Mucosa of rectum (tissue), 2 donors: ENCODE results near the gene PCCA.

Experiments used
- H3K27ac ChIP-seq, 2 donors: one replicate each; pipeline ENCODE4 v1.7.0; 2013; ENCODE audit warnings: inconsistent platforms in 2 of 2, low read depth in 2 of 2, low read length in 2 of 2
- H3K27me3 ChIP-seq, 2 donors: one replicate each; pipeline ENCODE4 v1.7.0; 2013; ENCODE audit warnings: low read length in 2 of 2; ENCODE audit not compliant: control insufficient read depth in 2 of 2, insufficient read depth in 2 of 2
- H3K36me3 ChIP-seq, 2 donors: one replicate each; pipeline ENCODE4 v1.7.0; 2013; ENCODE audit warnings: low read length in 2 of 2; ENCODE audit not compliant: control insufficient read depth in 2 of 2, insufficient read depth in 2 of 2
- H3K4me1 ChIP-seq, 2 donors: one replicate each; pipeline ENCODE4 v1.7.0; 2013; ENCODE audit warnings: low read length in 2 of 2, mild to moderate bottlenecking in 1 of 2; ENCODE audit not compliant: control insufficient read depth in 2 of 2, insufficient read depth in 2 of 2
- H3K4me3 ChIP-seq, 2 donors: one replicate each; pipeline ENCODE4 v1.7.0; 2013; ENCODE audit warnings: low read length in 2 of 2
- H3K9ac ChIP-seq, 2 donors: one replicate each; pipeline ENCODE4 v1.7.0; 2013; ENCODE audit warnings: low read length in 2 of 2, low read depth in 1 of 2, mild to moderate bottlenecking in 1 of 2
- H3K9me3 ChIP-seq, 2 donors: one replicate each; pipeline ENCODE4 v1.7.0; 2013; ENCODE audit warnings: low read length in 2 of 2; ENCODE audit not compliant: control insufficient read depth in 2 of 2
- donor health status: healthy.
- donor health status: Normal muscosa, but diverticular disease.

The PCCA gene

GRCh38 chr13:100438059-100438788 is 349.3 kb downstream of the PCCA start:
- H3K9ac ChIP-seq: no peak overlapping the region
- H3K36me3 ChIP-seq: peaks cover 0 to 3% of the 10 kb centered on the region in 2 donors
- H3K4me3 ChIP-seq: no peak overlapping the region
- H3K27ac ChIP-seq: no peak overlapping the region
- H3K4me1 ChIP-seq: peaks cover 3 to 14% of the 10 kb centered on the region in 2 donors
- H3K27me3 ChIP-seq: no peaks in the 10 kb centered on the region
- no peaks in the 10 kb centered on the region for H3K9me3 ChIP-seq

DNA sequence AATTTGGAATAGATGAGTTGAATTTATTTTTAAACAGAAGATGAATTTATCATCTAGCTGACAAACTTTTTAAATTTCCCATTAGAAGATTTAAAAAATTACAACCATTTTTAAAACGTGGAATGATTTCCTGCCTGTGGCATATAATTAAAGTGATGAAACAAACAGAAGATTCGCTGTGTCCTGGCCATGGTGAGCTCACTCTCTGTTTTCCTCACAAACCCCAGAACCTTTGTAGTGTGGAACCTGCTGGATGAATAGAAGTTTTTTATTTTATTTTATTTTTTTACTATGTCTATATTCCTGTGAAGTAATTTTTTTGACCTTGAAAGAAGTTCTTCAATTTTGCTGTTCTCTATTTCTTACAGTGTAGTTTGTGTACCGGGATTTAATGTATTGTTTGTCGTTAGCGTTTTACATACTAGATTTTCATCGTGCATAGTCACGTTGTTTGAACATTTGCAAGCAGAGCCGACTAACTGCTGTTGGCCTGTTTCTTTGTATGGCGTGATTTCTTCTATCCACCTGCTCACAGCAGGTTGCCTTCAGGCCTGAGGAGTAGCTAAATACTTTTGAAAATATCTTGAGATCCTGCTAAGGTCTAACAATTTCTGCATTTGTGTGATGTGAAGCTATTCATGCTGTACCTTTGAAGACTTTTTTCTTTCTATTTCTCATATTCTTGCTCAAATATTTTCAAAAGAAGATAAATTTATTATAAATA is 350.5 kb downstream of the PCCA start:
- Histone ChIP-seq H3K9ac (no peak overlapping the region), H3K4me3 (no peak overlapping the region)

GRCh38 chr13:100440751-100441425 is 352.0 kb downstream of the PCCA start:
- Histone ChIP-seq H3K4me3 (no peak overlapping the region), H3K27ac (no peak overlapping the region), H3K9me3 (no peaks in the 10 kb centered on the region), H3K36me3 (peaks cover 0 to 3% of the 10 kb centered on the region in 2 donors), H3K9ac (no peak overlapping the region), H3K4me1 (peaks cover 0 to 3% of the 10 kb centered on the region in 2 donors), H3K27me3 (no peaks in the 10 kb centered on the region)

More for the DNA sequence above, 350.5 kb downstream of the PCCA start:
- no peak overlapping the region for H3K27ac ChIP-seq
- H3K9me3 ChIP-seq: no peaks in the 10 kb centered on the region
- peaks cover 0 to 4% of the 10 kb centered on the region in 2 donors for H3K4me1 ChIP-seq
- H3K27me3 ChIP-seq: no peaks in the 10 kb centered on the region
- H3K36me3 ChIP-seq: peaks cover 0 to 3% of the 10 kb centered on the region in 2 donors

GRCh38 chr13:100442095-100442832 is 353.4 kb downstream of the PCCA start:
- Histone ChIP-seq H3K4me3 (no peak overlapping the region), H3K9ac (no peak overlapping the region), H3K4me1 (peaks cover 0 to 3% of the 10 kb centered on the region in 2 donors), H3K9me3 (no peaks in the 10 kb centered on the region), H3K27ac (peak overlapping the region in 1 of 2 donors; percentile 15), H3K27me3 (no peaks in the 10 kb centered on the region), H3K36me3 (peaks cover 0 to 3% of the 10 kb centered on the region in 2 donors)

DNA sequence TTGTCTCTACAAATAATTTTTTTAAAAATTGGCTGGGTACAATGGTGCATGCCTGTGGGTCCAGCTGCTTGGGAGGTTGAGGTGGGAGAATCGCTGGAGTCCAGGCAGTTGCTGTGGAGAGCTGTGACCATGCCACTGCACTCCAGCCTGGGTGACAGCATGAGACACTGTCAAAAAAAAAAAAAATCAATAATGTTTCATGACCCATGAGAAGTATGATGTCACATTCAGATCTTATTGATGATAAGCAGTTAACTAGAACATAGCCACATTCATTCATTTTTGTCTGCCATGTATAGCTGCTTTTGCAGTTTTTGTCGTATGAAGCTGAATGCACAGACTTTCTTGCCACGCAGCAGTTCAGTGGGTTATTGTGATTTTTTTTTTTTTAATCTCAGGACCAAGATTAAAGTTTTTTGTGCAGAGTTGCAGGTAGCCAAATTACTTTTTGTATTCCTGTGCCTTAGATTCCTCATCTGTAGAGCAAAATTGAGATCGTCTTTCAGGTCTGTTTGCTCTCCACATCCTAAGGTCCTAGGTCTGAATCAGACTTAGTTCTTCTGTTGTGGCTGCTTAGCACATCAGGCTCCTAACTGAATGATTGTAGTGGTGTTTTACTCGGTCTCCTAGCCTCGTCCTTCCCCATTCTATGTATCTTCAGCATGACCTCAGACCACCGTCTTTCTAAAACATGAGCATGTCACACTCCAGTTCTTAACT is 354.5 kb downstream of the PCCA start:
- Histone ChIP-seq H3K4me3 (no peak overlapping the region), H3K36me3 (peaks cover 2 to 3% of the 10 kb centered on the region in 2 donors), H3K27ac (no peak overlapping the region), H3K9me3 (no peaks in the 10 kb centered on the region), H3K27me3 (no peaks in the 10 kb centered on the region), H3K4me1 (peaks cover 0 to 3% of the 10 kb centered on the region in 2 donors), H3K9ac (no peak overlapping the region)

GRCh38 chr13:100443998-100444328 is 355.1 kb downstream of the PCCA start:
- Histone ChIP-seq H3K4me1 (peaks cover 0 to 3% of the 10 kb centered on the region in 2 donors), H3K4me3 (no peak overlapping the region), H3K9ac (no peak overlapping the region), H3K9me3 (no peaks in the 10 kb centered on the region), H3K36me3 (peaks cover 0 to 3% of the 10 kb centered on the region in 2 donors), H3K27ac (no peak overlapping the region), H3K27me3 (no peaks in the 10 kb centered on the region)

DNA sequence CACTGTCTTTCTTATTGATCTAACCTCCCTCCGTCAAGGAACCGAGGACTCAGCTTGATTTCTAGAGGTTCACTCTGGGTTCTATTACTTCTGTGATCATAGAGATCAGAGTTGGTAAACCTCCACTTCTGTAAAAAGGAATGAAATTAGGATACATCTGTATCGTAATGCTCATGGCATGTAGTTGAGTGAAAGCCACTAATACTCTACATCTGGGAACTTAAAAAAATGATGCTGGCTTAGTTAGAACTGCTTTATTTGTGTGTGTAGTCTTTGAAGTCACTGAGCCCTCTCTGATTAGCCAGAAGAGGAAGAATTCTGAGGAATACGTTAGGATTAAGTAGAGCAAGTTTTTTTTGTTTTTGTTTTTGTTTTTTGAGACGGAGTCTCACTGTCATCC is 358.9 kb downstream of the PCCA start:
- no peak overlapping the region for H3K27ac ChIP-seq
- no peak overlapping the region for H3K9ac ChIP-seq
- H3K4me3 ChIP-seq: no peak overlapping the region

GRCh38 chr13:100451923-100452322 is 363.0 kb downstream of the PCCA start:
- H3K9ac ChIP-seq: no peak overlapping the region
- H3K9me3 ChIP-seq: no peaks in the 10 kb centered on the region
- H3K27me3 ChIP-seq: no peaks in the 10 kb centered on the region
- H3K4me1 ChIP-seq: no peaks in the 10 kb centered on the region
- H3K36me3 ChIP-seq: peaks cover 0 to 3% of the 10 kb centered on the region in 2 donors
- H3K27ac ChIP-seq: no peak overlapping the region
- H3K4me3 ChIP-seq: no peak overlapping the region

More for the DNA sequence above, 358.9 kb downstream of the PCCA start:
- Histone ChIP-seq H3K9me3 (no peaks in the 10 kb centered on the region), H3K27me3 (no peaks in the 10 kb centered on the region), H3K36me3 (peaks cover 0 to 3% of the 10 kb centered on the region in 2 donors), H3K4me1 (no peaks in the 10 kb centered on the region)

- H3K27me3 ChIP-seq: no peaks in the 10 kb centered on the region
These were observed 366.0 kb downstream of the PCCA start for GRCh38 chr13:100454876-100455275.

More at GRCh38 chr13:100454876-100455275, 366.0 kb downstream of the PCCA start:
- H3K9ac ChIP-seq: no peak overlapping the region
- no peak overlapping the region for H3K27ac ChIP-seq
- peaks cover 5 to 10% of the 10 kb centered on the region in 2 donors for H3K4me1 ChIP-seq
- H3K36me3 ChIP-seq: no peaks in the 10 kb centered on the region
- H3K4me3 ChIP-seq: no peak overlapping the region
- no peaks in the 10 kb centered on the region for H3K9me3 ChIP-seq
